C4-2B (cell line): Measurements from ENCODE around the gene TMEM139.

ENCODE experiments used
- H3K27ac ChIP-seq: fragments of 450-650 bp; 2 replicates; pipeline ENCODE4 v1.5.1; 2017
- CTCF ChIP-seq: fragments of 450-650 bp; conservative IDR thresholded peaks from 2 replicates; pipeline ENCODE4 v1.5.1; 2017; ENCODE audit warnings: mild to moderate bottlenecking
- ZFX ChIP-seq: fragments of 450-650 bp; IDR thresholded peaks from 2 replicates; pipeline ENCODE4 v1.6.1; 2017

Gene TMEM139

GRCh38 chr7:143282124-143282523 is 2.6 kb upstream of the TMEM139 start:
- TF ChIP-seq ZFX (no peak), CTCF (no peak)
- no peak overlapping the region for H3K27ac ChIP-seq

- no peak overlapping the region for H3K27ac ChIP-seq
- TF ChIP-seq CTCF (no peak), ZFX (no peak)
Observed at GRCh38 chr7:143283381-143283780, 1.4 kb upstream of the TMEM139 start.

GRCh38 chr7:143285470-143285778 is 666 bp downstream of the TMEM139 start:
- H3K27ac ChIP-seq: no peak overlapping the region
- no peak for TF ChIP-seq ZFX
- TF ChIP-seq CTCF: no peak

- TF ChIP-seq ZFX (no peak), CTCF (no peak)
Observed at GRCh38 chr7:143285806-143286521, 1.2 kb downstream of the TMEM139 start.

GRCh38 chr7:143286522-143286890 is 1.7 kb downstream of the TMEM139 start:
- H3K27ac ChIP-seq: no peak overlapping the region
- TF ChIP-seq CTCF (no peak), ZFX (no peak)

More at GRCh38 chr7:143285806-143286521, 1.2 kb downstream of the TMEM139 start:
- no peak overlapping the region for H3K27ac ChIP-seq

GRCh38 chr7:143287339-143287934 is 2.7 kb downstream of the TMEM139 start:
- H3K27ac ChIP-seq: peak overlapping the region; percentile 85
- TF ChIP-seq CTCF: no peak
- TF ChIP-seq ZFX: no peak

GRCh38 chr7:143287935-143288826 is 3.4 kb downstream of the TMEM139 start, which contains the start of gene CASP2:
Gene CASP2, plus strand, starts transcription at chr7:143288351. Its CDS starts 105 bp downstream, at chr7:143288456.
- H3K27ac ChIP-seq: peak within 1 kb of the TSS; percentile 85

More at GRCh38 chr7:143287935-143288826, 3.4 kb downstream of the TMEM139 start, which contains the start of gene CASP2:
- TF ChIP-seq ZFX (peak; percentile 70; the same call in 1 of the 2 replicates), CTCF (peak; percentile 58)
